ENCODE measurements around the gene MEPE.

Gene MEPE, protein sequence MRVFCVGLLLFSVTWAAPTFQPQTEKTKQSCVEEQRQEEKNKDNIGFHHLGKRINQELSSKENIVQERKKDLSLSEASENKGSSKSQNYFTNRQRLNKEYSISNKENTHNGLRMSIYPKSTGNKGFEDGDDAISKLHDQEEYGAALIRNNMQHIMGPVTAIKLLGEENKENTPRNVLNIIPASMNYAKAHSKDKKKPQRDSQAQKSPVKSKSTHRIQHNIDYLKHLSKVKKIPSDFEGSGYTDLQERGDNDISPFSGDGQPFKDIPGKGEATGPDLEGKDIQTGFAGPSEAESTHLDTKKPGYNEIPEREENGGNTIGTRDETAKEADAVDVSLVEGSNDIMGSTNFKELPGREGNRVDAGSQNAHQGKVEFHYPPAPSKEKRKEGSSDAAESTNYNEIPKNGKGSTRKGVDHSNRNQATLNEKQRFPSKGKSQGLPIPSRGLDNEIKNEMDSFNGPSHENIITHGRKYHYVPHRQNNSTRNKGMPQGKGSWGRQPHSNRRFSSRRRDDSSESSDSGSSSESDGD

GRCh38 chr4:87832669-87833068, at the start of gene MEPE:
Gene MEPE (plus strand): TSS chr4:87832969. CDS start chr4:87834715, 1,746 bp downstream.
- no peak for DNase-seq

DNA sequence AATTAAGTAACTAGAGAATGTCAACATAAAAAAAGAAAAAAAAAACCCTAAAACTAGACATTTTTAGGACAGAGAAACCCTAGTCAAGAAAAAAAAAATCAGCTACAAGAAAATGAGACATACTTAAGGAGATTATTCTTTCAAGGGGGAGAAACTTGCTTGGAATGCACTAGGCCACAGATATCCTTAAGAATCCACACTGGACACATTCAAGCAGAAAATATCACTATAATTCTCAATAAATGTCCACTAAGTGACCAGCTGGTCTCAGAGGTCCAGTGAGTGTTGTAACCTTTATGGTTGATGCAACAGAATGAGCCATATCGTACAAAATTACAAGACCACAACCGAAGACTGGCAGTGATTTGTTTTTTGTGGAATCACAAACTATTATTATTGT, 49.0 kb upstream of the MEPE start:
- no peak for DNase-seq

- DNase-seq, result no peak
Observed at GRCh38 chr4:87785731-87786509, 46.8 kb upstream of the MEPE start.

- DNase-seq, result no peak
Observed at GRCh38 chr4:87799301-87800113, 33.3 kb upstream of the MEPE start, which contains the start of gene IBSP. Gene IBSP (plus strand): TSS chr4:87799554. CDS start chr4:87802362, 2,808 bp downstream.

DNA sequence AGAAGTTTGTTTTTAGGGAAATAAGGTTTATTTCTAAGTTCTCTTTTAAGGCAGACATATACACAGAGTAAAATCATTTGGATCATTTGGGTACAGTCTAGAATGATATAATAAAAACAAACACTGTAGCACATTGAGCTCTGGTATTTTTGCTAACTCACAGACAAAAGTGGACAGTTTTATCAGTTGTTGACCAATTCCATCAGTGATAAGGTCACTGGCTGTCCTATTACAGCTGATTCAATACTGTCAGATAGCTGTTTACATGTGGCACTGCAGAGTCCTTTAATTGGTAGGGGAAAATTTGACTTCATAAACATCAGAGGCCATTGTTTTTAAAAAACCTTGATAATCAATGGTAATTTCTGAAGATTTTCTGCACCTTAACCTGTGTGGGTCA, 29.9 kb upstream of the MEPE start:
- DNase-seq, result no peak

GRCh38 chr4:87803421-87803820, 29.3 kb upstream of the MEPE start:
- no peak for DNase-seq

DNA sequence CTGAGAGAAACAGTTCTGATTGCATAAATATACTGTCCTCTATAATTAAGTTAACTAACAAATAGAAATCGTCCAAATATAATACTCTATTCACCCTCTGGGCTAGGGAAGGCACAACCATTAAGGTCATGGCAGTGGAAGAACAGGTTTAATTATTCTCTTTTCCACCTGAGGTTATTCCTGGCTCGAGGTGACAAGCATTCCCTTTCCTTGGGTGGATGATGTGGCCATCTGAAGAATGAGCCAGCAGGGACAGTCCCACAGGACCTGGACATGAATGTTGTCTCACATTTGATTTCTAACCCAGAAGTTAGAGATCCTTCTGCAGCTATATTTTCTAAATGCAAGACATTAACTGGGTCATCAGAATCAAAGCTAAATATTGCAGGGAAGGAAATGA, 27.9 kb upstream of the MEPE start:
- DNase-seq, result no peak

DNA sequence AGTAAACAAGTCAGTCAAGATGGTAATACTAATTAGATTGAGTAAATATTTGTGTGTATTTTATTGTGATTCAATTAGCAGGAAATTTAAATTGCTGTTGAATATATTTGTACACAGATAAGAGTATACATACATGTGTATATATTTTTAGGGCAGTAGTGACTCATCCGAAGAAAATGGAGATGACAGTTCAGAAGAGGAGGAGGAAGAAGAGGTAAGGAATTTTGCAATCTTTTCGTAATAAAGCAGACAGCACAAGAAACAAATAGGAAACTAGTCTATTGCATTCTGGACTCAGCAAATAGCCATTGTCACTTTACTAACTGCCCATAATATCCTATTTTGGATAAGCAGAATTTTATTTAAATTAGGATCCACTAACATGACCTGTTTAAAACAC, 26.8 kb upstream of the MEPE start:
- no peak for DNase-seq

- DNase-seq, result no peak
Observed at GRCh38 chr4:87806520-87806919, 26.2 kb upstream of the MEPE start.

DNA sequence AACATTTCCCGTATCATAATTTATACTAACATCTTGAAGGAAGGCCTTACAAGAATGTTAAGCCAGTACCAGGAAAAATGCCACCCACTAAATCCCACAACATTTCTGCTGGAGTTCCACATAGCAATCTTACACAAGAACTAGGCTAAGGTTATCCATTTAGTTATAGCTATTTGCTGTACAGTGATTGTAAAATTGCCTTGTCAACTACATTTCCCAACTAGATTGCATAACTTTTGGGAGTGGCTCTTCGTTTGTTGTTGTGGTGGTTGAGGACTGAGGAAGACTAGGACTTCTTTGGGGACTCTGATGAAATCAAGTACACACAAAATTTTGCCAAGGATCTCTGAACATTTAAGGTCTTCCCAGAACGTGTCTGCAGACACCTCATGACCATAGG, 25.4 kb upstream of the MEPE start:
- no peak for DNase-seq

DNA sequence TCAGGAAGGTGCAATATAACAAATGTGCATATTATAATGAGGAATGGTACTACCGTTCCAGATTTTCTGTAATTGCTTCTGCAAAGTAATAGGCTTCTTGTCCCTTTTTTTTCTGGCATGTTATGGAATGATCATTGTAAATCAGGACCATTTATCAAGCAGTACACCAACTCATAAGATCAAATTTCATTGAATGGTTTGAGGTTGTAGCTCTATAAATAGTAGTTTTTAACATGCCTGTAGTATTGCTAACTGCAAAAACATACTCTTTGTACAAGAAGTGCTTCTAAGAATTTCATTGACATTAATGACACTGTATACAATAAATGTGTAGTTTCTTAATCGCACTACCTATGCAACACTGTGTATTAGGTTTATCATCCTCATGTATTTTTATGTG, 20.8 kb upstream of the MEPE start:
- DNase-seq, result no peak

DNA sequence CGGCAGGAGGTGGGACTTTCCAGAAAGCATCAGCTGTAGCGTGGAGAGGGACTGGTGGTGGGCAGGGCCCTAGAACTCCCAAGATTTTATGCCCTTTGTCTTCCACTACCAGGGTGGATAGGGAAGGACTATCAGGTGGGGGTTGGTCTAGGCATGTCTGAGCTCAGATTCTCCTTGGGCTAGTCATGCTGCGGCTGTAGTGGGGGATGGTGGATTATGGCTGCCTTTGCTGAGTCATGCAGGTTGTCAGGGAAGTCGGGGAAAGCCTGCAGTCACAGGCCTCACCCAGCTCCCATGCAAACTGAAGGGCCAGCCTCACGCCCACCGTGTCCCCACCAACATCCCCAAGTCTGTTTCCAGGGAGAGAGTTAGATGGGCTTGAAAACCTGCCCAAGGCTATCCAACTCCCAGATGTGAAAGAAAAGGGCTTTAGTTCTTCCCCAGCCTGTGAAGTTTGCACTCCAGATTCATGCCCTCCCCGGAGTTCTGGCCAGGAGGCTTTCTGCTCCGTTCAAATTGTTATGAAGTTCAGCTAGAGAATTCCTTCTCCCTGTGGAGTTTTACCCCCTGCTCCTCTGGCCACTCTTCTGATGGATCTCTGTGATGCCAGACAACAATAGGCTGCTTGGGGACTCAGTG, 13.4 kb upstream of the MEPE start:
- peak; percentile 45 for DNase-seq

DNA sequence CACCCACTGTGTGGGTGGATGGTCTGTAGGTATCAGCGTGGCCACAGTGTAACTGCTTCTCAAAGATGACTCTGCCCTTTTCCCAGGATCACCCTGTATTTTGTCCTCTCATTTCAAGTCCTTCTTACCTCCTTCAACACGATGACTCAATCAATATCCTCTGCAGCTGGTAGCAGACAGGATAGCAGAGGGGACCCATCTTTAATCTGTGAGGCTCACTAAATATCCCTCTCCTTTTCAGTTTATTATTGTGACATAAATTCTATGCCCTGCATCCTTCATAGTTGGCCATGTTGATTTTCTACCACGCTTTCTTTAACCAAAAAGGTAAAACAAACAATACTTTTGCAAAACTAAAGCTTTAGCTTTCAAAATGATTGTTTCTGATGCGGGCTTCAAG, 9.6 kb upstream of the MEPE start:
- DNase-seq, result no peak

GRCh38 chr4:87823724-87824123, 9.0 kb upstream of the MEPE start:
- DNase-seq, result no peak

DNA sequence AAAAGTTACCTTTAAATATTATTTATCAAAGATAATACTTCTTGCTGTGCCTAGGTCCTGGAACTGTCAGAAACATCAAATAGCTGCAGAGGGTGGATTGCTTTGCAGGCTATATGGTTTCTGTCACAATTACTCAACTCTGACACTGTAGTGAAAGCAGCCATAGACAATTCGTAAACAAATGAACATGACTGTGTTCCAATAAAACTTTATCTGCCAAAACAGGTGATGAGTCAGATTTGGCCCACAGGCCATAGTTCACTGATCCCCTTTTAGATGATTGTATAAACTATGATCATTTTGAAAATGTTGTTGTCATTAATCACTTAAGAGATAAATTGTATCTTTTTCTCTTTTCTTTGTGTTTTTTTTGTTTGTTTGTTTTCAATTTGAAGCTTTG, 8.4 kb upstream of the MEPE start:
- no peak for DNase-seq

- no peak for DNase-seq
Observed at GRCh38 chr4:87834401-87834800, 1.6 kb downstream of the MEPE start.

DNA sequence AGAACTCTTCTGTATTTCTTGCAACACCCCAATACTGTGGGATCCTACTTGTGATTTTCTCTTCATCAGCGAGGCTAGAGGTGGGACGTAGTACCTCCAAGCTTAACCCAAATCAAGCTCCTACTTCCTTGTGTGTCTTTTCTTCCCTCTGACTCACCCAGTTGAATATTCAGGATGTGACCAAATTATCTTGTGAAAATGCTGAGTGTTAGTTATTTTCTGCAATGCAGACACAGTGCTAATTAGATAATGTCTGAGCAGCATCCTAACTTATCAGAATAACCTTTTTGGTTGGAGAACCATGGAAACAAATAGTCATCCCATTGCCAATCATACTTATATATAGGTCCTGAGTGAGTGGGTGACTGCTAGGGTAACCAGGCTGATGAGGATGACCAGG, 2.4 kb downstream of the MEPE start:
- DNase-seq, result no peak

GRCh38 chr4:87835743-87836142, 3.0 kb downstream of the MEPE start:
- no peak for DNase-seq

GRCh38 chr4:87838205-87838604, 5.4 kb downstream of the MEPE start:
- no peak for DNase-seq

- peak; percentile 51 for DNase-seq
Observed at GRCh38 chr4:87838890-87839591, 6.3 kb downstream of the MEPE start.

GRCh38 chr4:87839592-87839946, 6.8 kb downstream of the MEPE start:
- DNase-seq, result no peak

DNA sequence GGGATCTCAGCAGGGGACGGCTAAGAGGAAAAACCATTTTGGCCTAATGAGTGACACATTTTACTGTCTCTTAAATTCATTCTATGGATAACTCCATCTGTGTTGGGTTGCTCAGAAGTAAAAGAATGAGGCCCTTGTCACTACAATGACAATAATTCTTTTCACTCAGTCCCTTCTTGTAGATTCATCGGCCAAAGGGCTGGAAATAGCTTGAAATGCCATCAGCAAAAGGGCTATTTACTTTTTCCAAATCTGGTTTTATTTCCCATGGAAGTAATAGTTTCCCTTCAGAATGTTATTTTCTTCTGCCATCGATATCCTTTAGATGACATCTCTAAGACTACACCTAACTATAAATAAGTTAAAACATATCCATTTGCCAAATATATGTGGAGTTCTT, 7.4 kb downstream of the MEPE start:
- DNase-seq, result no peak

Measured in kidney glomerular epithelial cell (primary cell).